HG02884 (cell line): Measurements from ENCODE around the gene HOXC13.

Experiments used
- ATAC-seq: cut with Tn5 transposase; IDR thresholded peaks from one replicate; pipeline ENCODE4 v1.9.1; 2021; ENCODE audit warnings: mild to moderate bottlenecking, moderate library complexity; ENCODE audit not compliant: unreplicated experiment

The HOXC13 gene

GRCh38 chr12:53969588-53970259 lies 31.1 kb downstream of the HOXC13 start:
- no peak for ATAC-seq

- no peak for ATAC-seq
These were observed 31.8 kb downstream of the HOXC13 start for GRCh38 chr12:53970451-53970850.

- no peak for ATAC-seq
These were observed 32.5 kb downstream of the HOXC13 start for GRCh38 chr12:53971129-53971528.

- no peak for ATAC-seq
These were observed 33.1 kb downstream of the HOXC13 start for GRCh38 chr12:53971686-53972085.

- no peak for ATAC-seq
These were observed 33.6 kb downstream of the HOXC13 start for GRCh38 chr12:53972152-53972702.

GRCh38 chr12:53972722-53973235 lies 34.1 kb downstream of the HOXC13 start, which contains the start of gene HOXC11:
Gene HOXC11, plus strand, starts transcription at chr12:53973126. Its CDS starts 116 bp downstream, at chr12:53973242.
- no peak for ATAC-seq

- no peak for ATAC-seq
These were observed 34.8 kb downstream of the HOXC13 start for GRCh38 chr12:53973236-53974042.

GRCh38 chr12:53974084-53975063 lies 35.7 kb downstream of the HOXC13 start, which contains the start of gene HOTAIR:
Gene HOTAIR, minus strand, starts transcription at chr12:53974954.
- no peak for ATAC-seq

- ATAC-seq: no peak
These were observed 36.4 kb downstream of the HOXC13 start for GRCh38 chr12:53975064-53975471.

GRCh38 chr12:53975479-53976152 lies 37.0 kb downstream of the HOXC13 start:
- ATAC-seq: no peak

- no peak for ATAC-seq
These were observed 37.7 kb downstream of the HOXC13 start for GRCh38 chr12:53976172-53976822.

GRCh38 chr12:53976823-53977595 lies 38.4 kb downstream of the HOXC13 start:
- ATAC-seq: no peak

- no peak for ATAC-seq
These were observed 39.2 kb downstream of the HOXC13 start for GRCh38 chr12:53977596-53978445.

GRCh38 chr12:53978477-53979356 lies 40.1 kb downstream of the HOXC13 start:
- no peak for ATAC-seq

- no peak for ATAC-seq
These were observed 41.6 kb downstream of the HOXC13 start for GRCh38 chr12:53980104-53980801.
